HEK293 (cell line): Measurements from ENCODE around the gene GPN3.
A peak's percentile ranks its signal among the peaks of the same experiment; 100 is the strongest.

Experiments used
- CTCF ChIA-PET: fragments of 350-600 bp; formaldehyde crosslinking; extraction: SDS; loops from one replicate; lab custom pipeline; 2021; ENCODE audit warnings: antibody characterized with exemption; lab: Yijun Ruan, JAX
- POLR2A ChIA-PET: fragments of 300-600 bp; formaldehyde crosslinking; extraction: SDS; loops from one replicate; lab custom pipeline; 2020; ENCODE audit warnings: antibody characterized with exemption, inconsistent platforms; lab: Yijun Ruan, JAX
- H3K27ac ChIP-seq: fragments of 200-500 bp; sonication (Bioruptor generic); 2 replicates; pipeline ENCODE4 v1.5.1; 2014; ENCODE audit warnings: low read depth, low read length, control low read depth, inconsistent platforms; ENCODE audit errors: extremely low read depth
- H3K36me3 ChIP-seq, 2 experiments: fragments of 200-500 bp in 1 of 2; sonication (Bioruptor generic) in 1 of 2; 1 replicate in 1 of 2; 2 replicates in 1 of 2; pipeline ENCODE4 v1.5.1; 2014 to 2017; ENCODE audit warnings: inconsistent platforms in 2 of 2, low read length in 2 of 2; ENCODE audit not compliant: control insufficient read depth in 2 of 2, insufficient read depth in 1 of 2
- H3K4me1 ChIP-seq: fragments of 200-500 bp; sonication (Bioruptor generic); 2 replicates; pipeline ENCODE4 v1.5.1; 2014; ENCODE audit warnings: mild to moderate bottlenecking, low read length, inconsistent platforms; ENCODE audit not compliant: control insufficient read depth, insufficient read depth
- H3K4me3 ChIP-seq: 2 replicates; pipeline ENCODE4 v1.5.1; 2011; ENCODE audit warnings: low read depth, mild to moderate bottlenecking, control low read depth, low read length, moderate library complexity
- H3K9me3 ChIP-seq: fragments of 200-500 bp; sonication (Bioruptor generic); 2 replicates; pipeline ENCODE4 v1.5.1; 2014; ENCODE audit warnings: low read depth, low read length, inconsistent platforms; ENCODE audit not compliant: control insufficient read depth, insufficient read depth
- GFI1B ChIP-seq: fragments of 450-650 bp; formaldehyde crosslinking; IDR thresholded peaks from 2 replicates; pipeline ENCODE4 v1.5.1; 2016; ENCODE audit warnings: missing biosample characterization, missing genetic modification characterization
- MYNN ChIP-seq: fragments of 450-650 bp; formaldehyde crosslinking; IDR thresholded peaks from 2 replicates; pipeline ENCODE4 v1.5.1; 2016; ENCODE audit warnings: missing biosample characterization, missing genetic modification characterization, borderline replicate concordance
- OSR2 ChIP-seq: fragments of 450-650 bp; formaldehyde crosslinking; IDR thresholded peaks from 2 replicates; pipeline ENCODE4 v1.5.1; 2016; ENCODE audit warnings: missing biosample characterization, missing genetic modification characterization
- SCRT1 ChIP-seq: fragments of 450-650 bp; formaldehyde crosslinking; IDR thresholded peaks from 2 replicates; pipeline ENCODE4 v1.5.1; 2016; ENCODE audit warnings: missing biosample characterization, missing genetic modification characterization, borderline replicate concordance
- SCRT2 ChIP-seq: fragments of 450-650 bp; formaldehyde crosslinking; IDR thresholded peaks from 2 replicates; pipeline ENCODE4 v1.5.1; 2016; ENCODE audit warnings: missing biosample characterization, missing genetic modification characterization
- SP2 ChIP-seq: fragments of 450-650 bp; formaldehyde crosslinking; IDR thresholded peaks from 2 replicates; pipeline ENCODE4 v1.5.1; 2016; ENCODE audit warnings: missing biosample characterization, missing genetic modification characterization
- SP7 ChIP-seq: fragments of 450-650 bp; formaldehyde crosslinking; IDR thresholded peaks from 2 replicates; pipeline ENCODE4 v1.5.1; 2016; ENCODE audit warnings: missing biosample characterization, missing genetic modification characterization
- ZFP3 ChIP-seq: fragments of 450-650 bp; formaldehyde crosslinking; IDR thresholded peaks from 2 replicates; pipeline ENCODE4 v1.5.1; 2016; ENCODE audit warnings: low read depth, missing biosample characterization, missing genetic modification characterization
- ZNF121 ChIP-seq: fragments of 450-650 bp; formaldehyde crosslinking; IDR thresholded peaks from 2 replicates; pipeline ENCODE4 v1.5.1; 2016; ENCODE audit warnings: missing biosample characterization, missing genetic modification characterization
- ZNF175 ChIP-seq: fragments of 450-650 bp; formaldehyde crosslinking; IDR thresholded peaks from 2 replicates; pipeline ENCODE4 v1.5.1; 2016; ENCODE audit warnings: missing biosample characterization, missing genetic modification characterization
- ZNF292 ChIP-seq: fragments of 450-650 bp; formaldehyde crosslinking; IDR thresholded peaks from 2 replicates; pipeline ENCODE4 v1.5.1; 2016; ENCODE audit warnings: low read depth, missing biosample characterization, missing genetic modification characterization, borderline replicate concordance
- ZNF366 ChIP-seq: fragments of 450-650 bp; formaldehyde crosslinking; conservative IDR thresholded peaks from 2 replicates; pipeline ENCODE4 v1.5.1; 2016; ENCODE audit warnings: missing biosample characterization, missing genetic modification characterization
- ZNF529 ChIP-seq: fragments of 450-650 bp; formaldehyde crosslinking; IDR thresholded peaks from 2 replicates; pipeline ENCODE4 v1.5.1; 2017; ENCODE audit warnings: missing genetic modification characterization, missing biosample characterization; ENCODE audit not compliant: insufficient replicate concordance
- ZNF664 ChIP-seq: fragments of 450-650 bp; formaldehyde crosslinking; IDR thresholded peaks from 2 replicates; pipeline ENCODE4 v1.5.1; 2016; ENCODE audit warnings: missing biosample characterization, missing genetic modification characterization
- ZNF670 ChIP-seq: fragments of 450-650 bp; formaldehyde crosslinking; IDR thresholded peaks from 2 replicates; pipeline ENCODE4 v1.5.1; 2016; ENCODE audit warnings: missing biosample characterization, missing genetic modification characterization, low read depth
- ZNF791 ChIP-seq: fragments of 450-650 bp; formaldehyde crosslinking; IDR thresholded peaks from 2 replicates; pipeline ENCODE4 v1.5.1; 2016; ENCODE audit warnings: missing biosample characterization, missing genetic modification characterization
- TF ChIP-seq, protein P1 (sequence below): fragments of 450-650 bp; formaldehyde crosslinking; IDR thresholded peaks from 2 replicates; pipeline ENCODE4 v1.5.1; 2016; ENCODE audit warnings: missing biosample characterization, missing genetic modification characterization
- TF ChIP-seq, protein P2 (sequence below): fragments of 450-650 bp; formaldehyde crosslinking; IDR thresholded peaks from 2 replicates; pipeline ENCODE4 v1.5.1; 2016; ENCODE audit warnings: missing biosample characterization, missing genetic modification characterization
- TF ChIP-seq, protein P3 (sequence below): fragments of 450-650 bp; formaldehyde crosslinking; IDR thresholded peaks from 2 replicates; pipeline ENCODE4 v1.5.1; 2017; ENCODE audit warnings: missing biosample characterization, missing genetic modification characterization

GPN3 gene

DNA sequence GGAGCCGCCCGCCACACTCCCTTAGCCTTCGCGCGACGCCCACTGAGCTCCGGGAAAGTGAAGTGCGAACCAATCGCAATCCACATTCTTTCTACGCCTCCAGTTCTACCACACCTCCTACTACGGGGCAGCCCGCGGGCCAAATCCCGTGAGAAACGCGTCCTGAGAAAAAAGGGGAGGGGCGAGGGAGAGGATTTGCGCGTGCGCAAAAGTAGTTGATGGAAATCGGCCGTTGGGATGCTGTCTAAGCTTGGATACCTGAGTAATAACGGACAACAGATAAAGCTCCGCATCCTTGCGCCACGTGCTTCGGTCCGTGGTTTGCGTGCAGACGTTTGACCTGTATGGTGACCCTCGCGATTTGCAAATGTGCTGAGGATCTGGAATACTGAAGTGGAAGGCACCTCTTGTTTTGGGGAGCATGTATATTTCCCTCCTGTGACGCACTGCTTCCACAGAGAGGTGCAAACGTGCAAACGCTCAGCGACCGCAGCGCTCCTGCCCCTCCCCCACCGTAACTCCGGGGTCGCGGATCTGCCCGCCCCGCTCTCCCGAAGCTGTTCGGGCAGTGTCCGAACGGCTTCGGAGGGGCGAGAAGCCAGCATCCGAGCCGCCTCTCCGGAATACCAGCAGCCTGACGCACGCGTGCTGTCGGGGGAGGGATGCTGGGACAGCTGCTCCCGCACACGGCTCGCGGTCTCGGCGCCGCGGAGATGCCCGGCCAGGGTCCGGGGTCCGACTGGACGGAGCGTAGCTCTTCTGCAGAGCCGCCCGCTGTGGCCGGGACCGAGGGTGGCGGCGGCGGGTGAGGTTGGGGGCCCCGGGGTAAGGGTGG, at the start of gene GPN3, which contains the start of gene FAM216A (continued):
- TF ChIP-seq ZNF292 (tag by site-specific recombination) (no peak), SP2 (tag by site-specific recombination) (peak; percentile 96)

DNA sequence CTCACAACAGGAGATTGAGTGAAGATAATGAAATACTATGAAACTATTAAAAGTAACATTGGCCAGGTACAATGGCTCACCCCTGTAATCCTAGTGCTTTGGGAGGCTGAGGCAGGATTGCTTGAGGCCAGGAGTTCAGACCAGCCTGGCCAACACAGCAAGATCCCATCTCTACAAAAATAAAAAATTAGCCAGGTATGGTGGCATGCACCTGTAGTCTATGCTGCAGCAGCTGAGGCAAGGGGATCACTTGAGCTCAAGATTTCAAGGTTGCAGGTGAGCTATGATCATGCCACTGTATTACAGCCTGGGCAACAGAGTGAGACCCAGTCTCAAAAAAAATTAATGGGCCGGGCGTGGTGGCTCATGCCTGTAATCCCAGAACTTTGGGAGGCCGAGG, 48.9 kb upstream of the GPN3 start:
- TF ChIP-seq ZNF121 (peak; percentile 97), MYNN (tag by site-specific recombination) (no peak)
- TF ChIP-seq, all 188 proteins: peak for 1
- Histone ChIP-seq H3K4me3 (no peak overlapping the region), H3K4me1 (no peaks in the 10 kb centered on the region), H3K27ac (no peak overlapping the region), H3K9me3 (no peaks in the 10 kb centered on the region), H3K36me3 (no peaks in the 10 kb centered on the region)
- ChIA-PET POLR2A (no interaction called here), CTCF (no interaction called here)

DNA sequence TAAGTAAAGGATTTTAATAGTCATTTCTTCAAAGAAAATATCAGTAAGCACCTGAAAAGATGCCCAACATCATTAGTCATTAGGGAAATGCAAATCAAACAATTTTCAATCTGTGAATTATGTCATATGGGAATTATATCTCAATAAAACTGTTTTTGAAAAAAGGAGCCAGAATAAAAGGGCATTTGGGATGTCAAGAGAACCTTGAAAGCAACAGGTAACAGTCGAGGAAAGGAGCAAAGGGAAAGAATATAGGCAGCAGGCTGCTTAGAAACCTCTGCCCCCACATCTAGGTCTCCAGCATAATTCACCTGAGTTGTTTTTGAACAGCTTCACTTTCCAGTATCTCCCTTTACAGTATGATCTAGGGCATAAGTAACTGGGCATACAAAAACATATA, 46.3 kb upstream of the GPN3 start:
- TF ChIP-seq, protein P1, sequence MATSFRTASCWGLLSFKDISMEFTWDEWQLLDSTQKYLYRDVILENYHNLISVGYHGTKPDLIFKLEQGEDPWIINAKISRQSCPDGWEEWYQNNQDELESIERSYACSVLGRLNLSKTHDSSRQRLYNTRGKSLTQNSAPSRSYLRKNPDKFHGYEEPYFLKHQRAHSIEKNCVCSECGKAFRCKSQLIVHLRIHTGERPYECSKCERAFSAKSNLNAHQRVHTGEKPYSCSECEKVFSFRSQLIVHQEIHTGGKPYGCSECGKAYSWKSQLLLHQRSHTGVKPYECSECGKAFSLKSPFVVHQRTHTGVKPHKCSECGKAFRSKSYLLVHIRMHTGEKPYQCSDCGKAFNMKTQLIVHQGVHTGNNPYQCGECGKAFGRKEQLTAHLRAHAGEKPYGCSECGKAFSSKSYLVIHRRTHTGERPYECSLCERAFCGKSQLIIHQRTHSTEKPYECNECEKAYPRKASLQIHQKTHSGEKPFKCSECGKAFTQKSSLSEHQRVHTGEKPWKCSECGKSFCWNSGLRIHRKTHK (tag by site-specific recombination), result no peak
- TF ChIP-seq ZNF664 (tag by site-specific recombination) (peak; percentile 47; the same call in 1 of the 2 replicates), SCRT1 (tag by site-specific recombination) (peak; percentile 64; the same call in 1 of the 2 replicates), SCRT2 (peak; percentile 74), ZNF529 (no peak)
- ChIA-PET CTCF (interaction anchor here (1.0 to 2.6 kb wide), 3 partner anchors 71 to 412 kb away, joined by 3 to 44 read pairs (median 5); no protein-coding TSS in a partner anchor), POLR2A (no interaction called here)
- Histone ChIP-seq H3K4me1 (no peaks in the 10 kb centered on the region), H3K9me3 (no peaks in the 10 kb centered on the region), H3K36me3 (no peaks in the 10 kb centered on the region), H3K27ac (no peak overlapping the region), H3K4me3 (no peak overlapping the region)

DNA sequence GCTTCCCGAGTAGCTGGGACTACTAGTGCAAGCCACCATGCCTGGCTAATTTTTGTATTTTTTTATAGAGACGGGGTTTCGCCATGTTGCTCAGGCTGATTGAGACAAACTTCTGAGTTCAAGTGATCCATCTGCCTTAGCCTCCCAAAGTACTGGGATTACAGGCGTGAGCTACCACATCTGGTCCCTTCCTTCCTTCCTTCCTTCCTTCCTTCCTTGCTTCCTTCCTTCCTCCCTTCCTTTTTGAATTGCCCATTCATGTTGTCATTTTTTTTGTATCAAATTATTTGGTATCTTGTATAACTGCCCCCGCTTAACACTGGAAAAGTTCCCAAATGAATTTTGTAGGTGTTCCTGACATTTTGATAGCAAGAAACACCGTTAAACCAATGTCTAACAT, 45.8 kb upstream of the GPN3 start:
- Histone ChIP-seq H3K4me1 (no peaks in the 10 kb centered on the region), H3K36me3 (no peaks in the 10 kb centered on the region), H3K9me3 (no peaks in the 10 kb centered on the region), H3K27ac (no peak overlapping the region), H3K4me3 (no peak overlapping the region)
- ChIA-PET POLR2A (no interaction called here), CTCF (interaction anchor here (0.6 to 2.6 kb wide), 9 partner anchors 14 to 412 kb away, joined by 3 to 44 read pairs (median 4); partner anchors contain the start of gene ARPC3)
- TF ChIP-seq GFI1B (tag by site-specific recombination) (no peak), ZNF366 (peak; percentile 74)

DNA sequence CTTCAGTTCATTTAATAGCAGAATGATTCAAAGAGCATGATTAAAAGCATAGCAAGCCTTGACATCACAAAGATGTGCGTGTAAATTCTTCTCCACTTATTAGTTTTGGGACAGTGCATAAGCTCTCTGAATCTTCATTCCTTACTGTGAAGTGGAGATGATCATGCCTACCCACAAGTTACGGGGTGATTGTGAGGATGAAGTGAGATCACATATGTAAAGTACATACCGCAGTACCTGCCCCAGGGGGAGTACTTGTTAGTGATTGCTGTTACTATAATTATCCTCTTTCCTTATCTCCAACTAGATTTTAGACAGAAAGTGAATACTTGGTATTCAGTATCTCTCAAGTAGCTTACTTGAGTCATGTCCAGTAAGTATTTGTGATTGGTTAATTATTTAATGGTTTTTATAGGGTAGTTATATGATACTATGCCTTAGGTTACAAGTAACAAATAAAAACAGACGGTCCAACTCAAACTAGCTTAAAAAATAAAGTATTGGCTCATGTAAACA, 40.1 kb upstream of the GPN3 start:
- H3K27ac ChIP-seq, result no peak overlapping the region
- no peaks in the 10 kb centered on the region for H3K36me3 ChIP-seq
- POLR2A ChIA-PET, result no interaction called here
- H3K4me3 ChIP-seq, result no peak overlapping the region
- H3K9me3 ChIP-seq, result no peaks in the 10 kb centered on the region
- peaks cover 4% of the 10 kb centered on the region for H3K4me1 ChIP-seq
- CTCF ChIA-PET, result interaction anchor here (0.5 to 5.3 kb wide), 6 partner anchors 43 to 386 kb away, joined by 3 to 45 read pairs (median 4); no protein-coding TSS in a partner anchor
- TF ChIP-seq ZFP3 (no peak), OSR2 (tag by site-specific recombination) (peak; percentile 51; the same call in 1 of the 2 replicates), ZNF366 (peak; percentile 48; the same call in 1 of the 2 replicates), SP7 (tag by site-specific recombination) (peak; percentile 84), ZNF175 (tag by site-specific recombination) (no peak), ZNF791 (no peak), ZNF670 (tag by site-specific recombination) (no peak)
- TF ChIP-seq, protein P2, sequence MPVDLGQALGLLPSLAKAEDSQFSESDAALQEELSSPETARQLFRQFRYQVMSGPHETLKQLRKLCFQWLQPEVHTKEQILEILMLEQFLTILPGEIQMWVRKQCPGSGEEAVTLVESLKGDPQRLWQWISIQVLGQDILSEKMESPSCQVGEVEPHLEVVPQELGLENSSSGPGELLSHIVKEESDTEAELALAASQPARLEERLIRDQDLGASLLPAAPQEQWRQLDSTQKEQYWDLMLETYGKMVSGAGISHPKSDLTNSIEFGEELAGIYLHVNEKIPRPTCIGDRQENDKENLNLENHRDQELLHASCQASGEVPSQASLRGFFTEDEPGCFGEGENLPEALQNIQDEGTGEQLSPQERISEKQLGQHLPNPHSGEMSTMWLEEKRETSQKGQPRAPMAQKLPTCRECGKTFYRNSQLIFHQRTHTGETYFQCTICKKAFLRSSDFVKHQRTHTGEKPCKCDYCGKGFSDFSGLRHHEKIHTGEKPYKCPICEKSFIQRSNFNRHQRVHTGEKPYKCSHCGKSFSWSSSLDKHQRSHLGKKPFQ, result peak; percentile 59; the same call in 1 of the 2 replicates
- TF ChIP-seq, protein P3, sequence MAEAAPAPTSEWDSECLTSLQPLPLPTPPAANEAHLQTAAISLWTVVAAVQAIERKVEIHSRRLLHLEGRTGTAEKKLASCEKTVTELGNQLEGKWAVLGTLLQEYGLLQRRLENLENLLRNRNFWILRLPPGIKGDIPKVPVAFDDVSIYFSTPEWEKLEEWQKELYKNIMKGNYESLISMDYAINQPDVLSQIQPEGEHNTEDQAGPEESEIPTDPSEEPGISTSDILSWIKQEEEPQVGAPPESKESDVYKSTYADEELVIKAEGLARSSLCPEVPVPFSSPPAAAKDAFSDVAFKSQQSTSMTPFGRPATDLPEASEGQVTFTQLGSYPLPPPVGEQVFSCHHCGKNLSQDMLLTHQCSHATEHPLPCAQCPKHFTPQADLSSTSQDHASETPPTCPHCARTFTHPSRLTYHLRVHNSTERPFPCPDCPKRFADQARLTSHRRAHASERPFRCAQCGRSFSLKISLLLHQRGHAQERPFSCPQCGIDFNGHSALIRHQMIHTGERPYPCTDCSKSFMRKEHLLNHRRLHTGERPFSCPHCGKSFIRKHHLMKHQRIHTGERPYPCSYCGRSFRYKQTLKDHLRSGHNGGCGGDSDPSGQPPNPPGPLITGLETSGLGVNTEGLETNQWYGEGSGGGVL (tag by site-specific recombination), result peak; percentile 55
